ENCODE results near the gene HABP4.

DNA sequence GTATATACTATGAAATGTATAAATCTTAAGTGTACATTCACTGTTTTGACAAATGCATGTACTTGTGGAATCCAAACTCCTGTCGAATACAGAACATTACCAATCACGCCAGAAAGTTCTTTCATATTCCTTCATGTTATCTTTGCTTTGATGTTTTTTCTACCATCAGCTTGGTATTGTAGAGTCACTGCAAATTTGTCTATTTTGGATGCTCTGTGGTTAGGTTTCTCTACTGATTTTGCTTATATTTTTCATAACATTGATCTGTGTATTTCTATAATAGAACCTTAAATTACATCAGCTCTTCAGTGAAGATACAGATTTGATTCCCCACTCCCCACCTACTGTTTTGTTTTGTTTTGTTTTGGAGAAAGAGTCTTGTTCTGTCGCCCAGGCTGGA is 30.8 kb downstream of the HABP4 start:
- TF ChIP-seq, protein P1, sequence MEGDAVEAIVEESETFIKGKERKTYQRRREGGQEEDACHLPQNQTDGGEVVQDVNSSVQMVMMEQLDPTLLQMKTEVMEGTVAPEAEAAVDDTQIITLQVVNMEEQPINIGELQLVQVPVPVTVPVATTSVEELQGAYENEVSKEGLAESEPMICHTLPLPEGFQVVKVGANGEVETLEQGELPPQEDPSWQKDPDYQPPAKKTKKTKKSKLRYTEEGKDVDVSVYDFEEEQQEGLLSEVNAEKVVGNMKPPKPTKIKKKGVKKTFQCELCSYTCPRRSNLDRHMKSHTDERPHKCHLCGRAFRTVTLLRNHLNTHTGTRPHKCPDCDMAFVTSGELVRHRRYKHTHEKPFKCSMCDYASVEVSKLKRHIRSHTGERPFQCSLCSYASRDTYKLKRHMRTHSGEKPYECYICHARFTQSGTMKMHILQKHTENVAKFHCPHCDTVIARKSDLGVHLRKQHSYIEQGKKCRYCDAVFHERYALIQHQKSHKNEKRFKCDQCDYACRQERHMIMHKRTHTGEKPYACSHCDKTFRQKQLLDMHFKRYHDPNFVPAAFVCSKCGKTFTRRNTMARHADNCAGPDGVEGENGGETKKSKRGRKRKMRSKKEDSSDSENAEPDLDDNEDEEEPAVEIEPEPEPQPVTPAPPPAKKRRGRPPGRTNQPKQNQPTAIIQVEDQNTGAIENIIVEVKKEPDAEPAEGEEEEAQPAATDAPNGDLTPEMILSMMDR (IDR thresholded peaks at IDR 0.05) = no peak
- no peak for TF ChIP-seq POLR2A (IDR thresholded peaks at IDR 0.05)
